Ovary (tissue), 9 donors: ENCODE data around the gene KCNN3. TPM values are rescaled to one million over a fixed set of nuclear protein-coding genes. Genes with fewer than 3 reads are reported as not detected.

Experiments used
- DNase-seq, 5 donors: peaks; one replicate each; pipeline ENCODE4 v3.0.0-alpha.2; 2019 to 2020
- H3K27ac ChIP-seq, 2 donors: fragments of 200-600 bp; one replicate each; pipeline versions ENCODE4 v1.5.1 to v1.8.0; 2019 to 2022
- H3K27me3 ChIP-seq: fragments of 200-600 bp; one replicate; pipeline ENCODE4 v1.8.0; 2022
- H3K36me3 ChIP-seq: fragments of 200-600 bp; sonication (generic); one replicate; pipeline ENCODE4 v1.5.1; 2019
- H3K4me1 ChIP-seq: one replicate; pipeline ENCODE4 v1.8.1; 2013; ENCODE audit warnings: mild to moderate bottlenecking, moderate library complexity; ENCODE audit not compliant: insufficient read depth
- H3K4me3 ChIP-seq: fragments of 200-600 bp; sonication (generic); one replicate; pipeline ENCODE4 v1.5.1; 2017
- H3K9me3 ChIP-seq, 2 donors: fragments of 200-600 bp in 1 of 2; sonication (generic) in 1 of 2; one replicate each; pipeline versions ENCODE4 v1.5.1 to v1.8.1; 2013 to 2019; ENCODE audit warnings: mild to moderate bottlenecking in 1 of 2, moderate library complexity in 1 of 2
- CTCF ChIP-seq, 3 donors: fragments of 450-650 bp in 2 of 3; fragments of 200-600 bp in 1 of 3; IDR thresholded peaks; one replicate each; pipeline versions ENCODE4 v1.5.1 to v1.8.0; 2016 to 2022; ENCODE audit warnings: antibody characterized with exemption in 3 of 3, mild to moderate bottlenecking in 1 of 3
- EP300 ChIP-seq: sonication (generic); formaldehyde crosslinking; IDR thresholded peaks from one replicate; pipeline ENCODE4 v1.6.1; 2017; ENCODE audit warnings: antibody characterized with exemption
- POLR2A ChIP-seq: fragments of 450-650 bp; IDR thresholded peaks from one replicate; pipeline ENCODE4 v1.6.1; 2017; ENCODE audit warnings: antibody characterized with exemption, mild to moderate bottlenecking, moderate library complexity
- WGBS, 3 donors: extraction: QIAGEN DNeasy Blood & Tissue Kit in 1 of 3; methylation state at CpG; one replicate each; pipeline versions ENCODE4 v1.1.5 to v1.1.7; 2013 to 2017; 5-methylcytosine and 5-hydroxymethylcytosine counted together
- intact Hi-C, 4 donors: fragments of 100-400 bp; cut with DNase I; formaldehyde crosslinking; loops; one replicate each; pipeline versions ENCODE4 v1.11.0 to v1.15.1; 2022 to 2023
- polyA plus RNA-seq, 2 donors: library from polyadenylated mRNA; stranded (reverse); fragments of 200-250 nt in 1 of 2; fragments of 350-450 nt in 1 of 2; fragmentation: Illumina TruSeq in 1 of 2; extraction: RNeasy Lipid Tissue Mini Kit (QIAGEN cat#74804) in 1 of 2; gene quantifications; one replicate each; pipeline ENCODE4 v1.2.3, GENCODE V29; 2013 to 2014
- total RNA-seq, 7 donors: library from RNA; depleted of rRNA in 2 of 7; stranded (reverse); fragments of >200 nt in 2 of 7; fragmentation: NEBNext Ultra II Directional in 3 of 7; extraction: Animal tissue kit (Norgen Biotek cat#: 25700) in 3 of 7; gene quantifications; one replicate each; pipeline versions ENCODE4 v1.1.0 to v1.2.4, GENCODE V29; 2016 to 2023
- donor health status: DM: no; HTN: no; CAD: no; lungs with moderate emphysema.
- donor health status: DM: no; HTN: no; CAD: no.
- donor health status: Bipolar disorder and iron deficiency.
- donor health status: DM: yes; HTN: yes; CAD: no.
- donor health status: DM: no; HTN: no; CAD: no.
- donor health status: DM: yes; HTN: yes; CAD: no.

Gene KCNN3
- total and polyA plus RNA-seq, 9 donors = 0.71 to 6.1 (median 1.7) TPM

GRCh38 chr1:154901591-154901990, 31.5 kb upstream of the KCNN3 start:
- H3K36me3 ChIP-seq = no peaks in the 10 kb centered on the region
- no peak overlapping the region for H3K27ac ChIP-seq

GRCh38 chr1:154899041-154899440, 29.0 kb upstream of the KCNN3 start:
- no peak for DNase-seq
- Histone ChIP-seq H3K36me3 (no peaks in the 10 kb centered on the region), H3K27ac (no peak overlapping the region), H3K9me3 (no peaks in the 10 kb centered on the region), H3K27me3 (no peaks in the 10 kb centered on the region), H3K4me1 (no peaks in the 10 kb centered on the region), H3K4me3 (no peak overlapping the region)
- 85 to 91% (median 88%) methylated on average over 6 of the region's 6 CpGs for WGBS, 3 donors
- TF ChIP-seq CTCF (IDR thresholded peaks at IDR 0.05) (no peak), POLR2A (no peak), EP300 (no peak)
- intact Hi-C loops = no loop called here

More at GRCh38 chr1:154901591-154901990, 31.5 kb upstream of the KCNN3 start:
- TF ChIP-seq EP300 (no peak), POLR2A (no peak), CTCF (IDR thresholded peaks at IDR 0.05) (no peak)
- Histone ChIP-seq H3K4me3 (no peak overlapping the region), H3K4me1 (no peaks in the 10 kb centered on the region), H3K27me3 (no peaks in the 10 kb centered on the region), H3K9me3 (no peaks in the 10 kb centered on the region)
- DNase-seq = no peak
- intact Hi-C loops = no loop called here
- 47 to 59% (median 59%) methylated on average over 1 of the region's 1 CpG for WGBS, 3 donors

- no peak overlapping the region for H3K27ac ChIP-seq
- H3K4me3 ChIP-seq = no peak overlapping the region
- no peaks in the 10 kb centered on the region for H3K9me3 ChIP-seq
- no peaks in the 10 kb centered on the region for H3K4me1 ChIP-seq
- no peaks in the 10 kb centered on the region for H3K27me3 ChIP-seq
- intact Hi-C loops = no loop called here
- TF ChIP-seq CTCF (IDR thresholded peaks at IDR 0.05) (no peak), POLR2A (no peak), EP300 (no peak)
- no peak for DNase-seq
- H3K36me3 ChIP-seq = no peaks in the 10 kb centered on the region
- 79 to 86% (median 80%) methylated on average over 10 of the region's 10 CpGs for WGBS, 3 donors
These were observed 26.7 kb upstream of the KCNN3 start for GRCh38 chr1:154896771-154897286.

GRCh38 chr1:154895798-154896197, 25.7 kb upstream of the KCNN3 start:
- WGBS, 3 donors = 41 to 50% (median 48%) methylated on average over 7 of the region's 7 CpGs

More at GRCh38 chr1:154895798-154896197, 25.7 kb upstream of the KCNN3 start:
- Histone ChIP-seq H3K27ac (no peak overlapping the region), H3K9me3 (no peaks in the 10 kb centered on the region), H3K4me1 (no peaks in the 10 kb centered on the region), H3K36me3 (no peaks in the 10 kb centered on the region), H3K4me3 (no peak overlapping the region), H3K27me3 (no peaks in the 10 kb centered on the region)
- intact Hi-C loops = no loop called here
- DNase-seq = no peak
- TF ChIP-seq CTCF (IDR thresholded peaks at IDR 0.05) (no peak), EP300 (no peak), POLR2A (no peak)
